Fibroblast of upper back skin (primary cell): ENCODE results near the gene DMKN.

ENCODE experiments used
- DNase-seq: peaks from one replicate; pipeline ENCODE4 v3.0.0-alpha.2; 2013

Gene DMKN

DNA sequence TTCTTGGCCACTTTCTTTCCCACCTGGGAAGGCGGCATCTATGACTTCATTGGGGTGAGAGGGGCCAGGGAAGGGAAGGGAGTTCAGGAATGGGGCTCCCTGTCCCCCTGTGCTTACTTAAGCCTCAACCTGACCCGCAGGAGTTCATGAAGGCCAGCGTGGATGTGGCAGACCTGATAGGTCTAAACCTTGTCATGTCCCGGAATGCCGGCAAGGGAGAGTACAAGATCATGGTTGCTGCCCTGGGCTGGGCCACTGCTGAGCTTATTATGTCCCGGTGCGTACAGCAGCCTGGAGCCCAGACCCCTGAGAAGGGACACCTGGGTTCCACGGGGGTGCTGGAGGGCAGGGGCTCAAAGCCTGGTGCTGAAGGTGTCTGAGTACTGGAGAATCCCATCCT lies 33.1 kb upstream of the DMKN start:
- DNase-seq: no peak

DNA sequence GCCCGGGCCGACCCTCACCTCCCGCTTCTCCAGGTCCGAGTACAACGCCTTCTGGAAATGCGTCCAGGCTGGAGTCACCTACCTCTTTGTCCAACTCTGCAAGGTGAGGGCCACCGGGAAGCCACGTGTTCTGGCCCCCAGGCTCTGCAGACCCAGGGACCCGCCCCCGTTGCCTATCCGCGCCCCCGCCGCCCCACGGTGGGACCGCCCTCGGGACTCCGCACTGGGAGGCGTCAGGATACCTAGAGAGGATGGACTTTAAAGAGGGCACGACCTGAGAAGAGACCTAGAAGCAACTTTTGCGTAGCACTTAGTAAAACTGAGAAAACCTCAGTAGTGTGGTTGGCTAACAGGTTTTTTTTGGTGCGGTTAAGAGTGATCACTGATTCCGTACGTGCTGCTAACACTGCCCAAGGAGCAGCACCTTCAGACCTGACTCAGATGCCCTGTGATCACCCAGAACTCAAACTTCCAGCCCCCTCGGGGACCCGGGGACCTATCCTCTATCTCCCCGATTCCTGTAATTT lies 32.5 kb upstream of the DMKN start:
- DNase-seq: no peak

DNA sequence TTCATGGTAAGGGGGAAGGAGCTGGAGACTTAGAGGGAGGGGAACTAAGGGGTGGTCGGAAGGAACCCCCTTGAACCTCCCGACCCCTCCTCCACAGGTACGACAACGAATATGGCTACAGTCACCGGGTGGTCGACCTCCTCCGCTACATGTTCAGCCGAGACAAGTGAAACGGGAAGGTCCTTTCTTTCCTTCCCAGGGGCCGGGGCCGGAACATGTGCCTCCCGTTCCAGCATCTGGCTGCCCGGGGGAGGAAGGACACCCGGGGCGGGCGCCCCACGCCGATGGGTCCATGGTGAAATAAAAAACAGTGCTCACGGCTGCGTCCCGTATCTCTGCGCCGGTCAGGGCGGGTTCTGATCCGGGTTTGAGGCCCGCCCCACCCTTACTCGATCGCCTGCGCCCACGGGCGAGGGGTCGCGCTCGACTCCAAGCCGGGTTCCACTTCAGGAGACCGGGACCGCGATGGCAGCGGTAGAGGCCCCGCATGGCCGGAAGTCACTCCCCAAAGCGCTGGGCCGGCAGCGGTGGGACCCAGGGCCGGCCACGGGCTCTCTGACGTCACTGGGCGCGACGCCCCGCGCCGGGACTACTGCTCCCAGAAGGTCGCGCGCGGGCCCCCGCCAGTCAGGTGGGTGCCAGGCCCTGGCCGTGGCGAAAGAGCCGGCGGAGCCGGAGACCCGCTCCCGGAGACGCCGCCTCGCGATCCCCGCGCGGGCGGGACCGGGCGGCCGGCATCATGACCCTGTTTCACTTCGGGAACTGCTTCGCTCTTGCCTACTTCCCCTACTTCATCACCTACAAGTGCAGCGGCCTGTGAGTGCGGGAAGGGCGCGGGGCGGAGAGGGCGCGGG lies 31.8 kb upstream of the DMKN start, which contains the start of gene TMEM147:
TMEM147 (plus strand) TSS at position 626 of the 854 bp plus-strand sequence; CDS start at position 740, 114 bp downstream.
- peak; percentile 85 for DNase-seq

DNA sequence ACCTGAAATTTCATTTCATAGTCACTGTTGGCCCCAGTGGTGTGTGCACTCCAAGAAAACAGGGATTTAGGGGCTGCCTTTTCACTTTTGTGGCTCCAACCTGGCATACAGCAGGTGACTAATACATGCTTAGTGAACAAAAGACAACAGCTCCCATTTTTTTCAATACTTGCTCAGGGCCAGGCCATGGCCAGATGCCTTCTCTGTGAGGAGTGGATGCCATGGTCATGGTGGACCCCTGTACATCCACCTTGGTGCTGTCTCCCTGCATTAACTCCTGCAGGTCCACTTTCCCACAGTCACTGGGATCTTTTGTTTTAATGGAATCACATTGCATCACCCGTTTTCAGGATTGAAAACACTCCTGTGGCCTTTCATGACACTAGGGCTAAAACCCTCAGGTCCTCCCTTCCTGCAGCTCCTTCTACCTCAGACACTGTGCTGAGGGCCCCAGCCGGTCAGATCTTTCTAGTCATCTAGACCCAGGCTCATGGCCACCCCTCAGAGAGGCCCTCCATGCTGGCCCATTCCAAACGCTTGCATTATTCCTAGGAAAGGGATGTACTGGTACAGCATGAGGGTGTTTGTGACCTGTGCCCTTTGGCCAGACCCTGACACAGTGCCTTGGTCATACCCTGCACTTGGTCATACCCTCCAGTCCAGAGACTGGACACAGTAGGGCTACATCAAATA lies 30.8 kb upstream of the DMKN start:
- no peak for DNase-seq

DNA sequence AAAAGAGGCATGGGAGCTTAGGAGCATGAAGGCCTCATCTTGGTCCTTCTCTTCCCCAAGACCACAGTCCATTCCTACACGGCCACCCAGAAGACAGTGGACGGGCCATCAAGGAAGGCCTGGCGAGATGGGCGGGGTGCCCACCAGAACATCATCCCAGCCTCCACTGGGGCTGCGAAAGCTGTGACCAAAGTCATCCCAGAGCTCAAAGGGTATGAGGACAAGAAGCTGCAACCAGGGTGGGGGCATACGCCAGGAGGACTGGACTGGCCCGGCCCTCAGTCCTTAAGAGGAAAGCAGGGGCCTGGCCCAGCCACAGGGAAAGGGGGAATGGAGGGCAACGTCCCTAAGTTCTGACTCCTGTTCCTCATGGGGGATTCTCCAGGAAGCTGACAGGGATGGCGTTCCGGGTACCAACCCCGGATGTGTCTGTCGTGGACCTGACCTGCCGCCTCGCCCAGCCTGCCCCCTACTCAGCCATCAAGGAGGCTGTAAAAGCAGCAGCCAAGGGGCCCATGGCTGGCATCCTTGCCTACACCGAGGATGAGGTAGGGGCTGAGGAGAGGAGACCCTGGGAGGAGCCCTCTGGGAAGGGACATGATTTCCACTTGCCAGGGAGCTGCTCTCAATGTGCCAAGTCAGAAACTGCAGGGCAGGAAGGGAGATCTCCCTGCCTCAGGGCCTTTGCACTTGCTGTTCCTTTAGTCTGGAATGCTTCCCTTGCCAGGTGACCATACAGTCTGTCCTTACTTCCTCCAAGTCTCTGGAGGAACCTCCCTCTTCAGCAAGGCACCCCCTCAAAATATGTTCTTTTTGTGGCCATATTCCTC lies 30.0 kb upstream of the DMKN start:
- DNase-seq: no peak

DNA sequence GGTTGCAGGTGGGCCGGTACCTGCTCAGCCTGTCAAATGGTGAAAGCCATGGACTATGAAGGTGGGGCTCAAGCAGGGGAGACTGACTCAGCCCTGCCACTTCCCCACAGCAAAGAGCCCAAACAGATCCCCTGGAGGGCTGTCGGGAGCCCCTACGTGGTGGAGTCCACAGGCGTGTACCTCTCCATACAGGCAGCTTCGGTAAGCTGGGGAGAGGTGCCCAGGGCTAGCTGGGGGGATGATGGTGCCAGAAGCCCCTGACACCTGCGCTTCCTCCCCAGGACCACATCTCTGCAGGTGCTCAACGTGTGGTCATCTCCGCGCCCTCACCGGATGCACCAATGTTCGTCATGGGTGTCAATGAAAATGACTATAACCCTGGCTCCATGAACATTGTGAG lies 28.8 kb upstream of the DMKN start:
- DNase-seq: no peak

DNA sequence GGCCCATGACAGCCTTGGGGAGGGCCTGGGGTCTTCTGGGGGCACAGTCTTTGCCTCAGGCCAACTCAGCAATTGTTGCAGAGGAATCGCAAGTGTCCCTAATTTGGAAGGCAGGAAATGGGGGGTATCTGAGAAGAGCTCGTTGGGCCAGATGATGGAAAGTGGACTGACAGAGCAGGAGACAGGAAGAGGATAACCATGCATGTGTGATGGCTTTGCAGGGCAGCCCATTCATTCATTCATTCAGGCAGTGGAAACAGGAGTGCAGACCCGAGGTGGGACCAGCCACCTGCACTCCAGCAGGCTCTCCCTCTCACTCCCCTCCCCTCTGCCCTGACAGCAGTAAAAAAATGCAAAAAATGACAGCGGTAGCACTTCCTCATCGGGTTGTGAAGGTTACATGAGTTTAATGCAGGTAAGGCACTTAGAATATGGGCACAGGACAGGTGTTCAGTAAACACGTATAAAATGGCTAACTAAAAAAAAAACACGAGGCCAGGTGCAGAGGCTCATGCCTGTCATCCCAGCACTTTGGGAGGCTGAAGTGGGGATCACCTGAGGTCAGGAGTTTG lies 27.0 kb upstream of the DMKN start:
- DNase-seq: no peak

DNA sequence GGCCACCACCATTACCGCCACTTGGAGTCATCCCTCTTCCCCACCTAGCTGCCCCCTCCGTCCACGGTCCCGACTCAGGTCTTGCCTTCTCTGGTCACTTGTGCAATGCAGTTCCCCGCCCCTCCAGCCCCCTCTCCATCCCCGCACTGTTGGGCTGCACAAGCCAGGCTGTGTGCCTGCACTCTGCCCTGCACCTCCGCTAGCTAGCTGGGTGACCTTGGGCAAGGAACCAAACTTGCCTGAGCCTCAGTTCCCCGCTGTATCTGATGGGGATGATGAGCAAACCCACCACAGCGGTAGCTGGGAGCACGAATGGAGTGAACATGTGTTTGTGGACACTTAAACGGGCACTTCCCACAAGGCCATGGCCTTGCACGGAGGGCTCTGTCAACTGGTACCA lies 26.4 kb upstream of the DMKN start:
- no peak for DNase-seq

DNA sequence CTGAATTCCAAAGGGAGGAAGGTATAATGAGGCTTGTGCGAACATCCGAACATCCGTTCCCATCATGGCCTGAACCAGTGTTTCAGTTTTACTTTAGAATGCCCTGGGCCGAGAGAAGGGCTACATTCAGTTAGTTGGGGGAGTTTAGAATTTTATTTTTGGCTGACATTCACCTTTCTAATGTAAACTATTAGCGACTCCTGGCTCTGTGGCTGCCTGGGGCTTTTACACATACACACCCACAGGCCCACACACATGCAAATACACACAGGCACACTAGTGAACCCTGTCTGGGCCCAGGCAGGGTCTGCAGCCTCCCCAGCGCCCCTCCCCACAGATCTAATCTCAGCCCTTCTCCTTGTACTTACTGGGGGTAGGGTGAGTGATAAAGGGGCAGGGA lies 25.9 kb upstream of the DMKN start:
- DNase-seq: no peak

DNA sequence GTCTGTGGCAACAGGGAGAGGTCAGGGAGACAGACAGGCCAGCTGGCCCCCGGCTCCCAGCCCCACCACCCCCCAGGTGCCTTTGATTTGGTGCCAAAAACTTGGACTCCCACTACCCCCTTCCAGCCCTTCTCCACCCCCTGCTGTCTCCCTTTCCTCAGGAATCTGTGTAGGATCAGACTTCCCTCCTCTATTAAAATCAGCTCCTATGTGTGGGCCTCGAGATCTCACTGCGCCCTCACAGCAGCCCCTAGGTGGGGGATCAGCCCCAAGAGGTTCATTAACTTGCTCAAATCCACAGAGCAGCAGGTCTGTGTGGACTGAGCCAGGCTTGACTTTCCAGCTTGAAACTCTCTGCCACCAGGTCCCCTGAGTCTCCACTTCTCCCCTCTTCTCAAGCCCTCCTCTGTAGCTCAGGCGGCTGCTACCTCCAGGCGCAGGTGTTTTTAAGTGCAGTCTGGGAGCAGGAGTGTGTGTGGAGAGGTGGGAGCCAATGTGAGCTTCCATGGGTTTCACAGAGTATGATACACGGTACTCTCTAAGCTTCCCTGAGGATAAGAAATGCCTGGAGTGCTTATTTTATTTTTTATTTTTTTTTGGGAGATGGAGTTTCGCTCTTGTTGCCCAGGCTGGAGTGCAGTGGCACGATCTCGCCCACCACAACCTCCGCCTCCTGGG lies 21.5 kb upstream of the DMKN start:
- DNase-seq: no peak

DNA sequence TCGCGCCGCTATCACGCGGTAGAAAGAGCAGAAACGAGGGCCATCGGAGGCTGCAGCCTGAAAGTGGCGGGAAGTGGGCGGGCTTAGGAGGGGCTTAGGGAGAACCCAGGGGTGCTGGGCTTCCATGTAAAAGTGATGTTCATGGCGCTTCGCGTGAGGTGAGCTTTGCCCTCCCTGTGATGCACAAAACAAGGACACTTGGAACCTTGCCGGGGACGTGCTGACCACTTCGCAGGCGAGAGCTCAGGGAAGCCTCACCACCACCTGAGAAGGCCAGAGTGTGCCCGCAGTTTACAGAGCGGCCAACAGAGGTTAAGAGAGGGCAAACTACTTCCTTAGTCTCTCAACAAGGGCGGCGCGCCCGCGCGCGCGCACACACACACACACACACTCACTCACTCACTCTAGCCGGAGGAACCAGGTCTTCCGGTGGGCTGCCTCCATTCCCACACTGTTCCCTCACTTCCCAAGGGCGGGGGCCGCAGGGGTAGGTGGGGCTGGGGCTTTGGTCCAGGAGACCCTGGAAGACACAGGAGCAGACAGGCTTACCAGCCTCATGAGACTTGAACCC lies 20.5 kb upstream of the DMKN start:
- DNase-seq: no peak

DNA sequence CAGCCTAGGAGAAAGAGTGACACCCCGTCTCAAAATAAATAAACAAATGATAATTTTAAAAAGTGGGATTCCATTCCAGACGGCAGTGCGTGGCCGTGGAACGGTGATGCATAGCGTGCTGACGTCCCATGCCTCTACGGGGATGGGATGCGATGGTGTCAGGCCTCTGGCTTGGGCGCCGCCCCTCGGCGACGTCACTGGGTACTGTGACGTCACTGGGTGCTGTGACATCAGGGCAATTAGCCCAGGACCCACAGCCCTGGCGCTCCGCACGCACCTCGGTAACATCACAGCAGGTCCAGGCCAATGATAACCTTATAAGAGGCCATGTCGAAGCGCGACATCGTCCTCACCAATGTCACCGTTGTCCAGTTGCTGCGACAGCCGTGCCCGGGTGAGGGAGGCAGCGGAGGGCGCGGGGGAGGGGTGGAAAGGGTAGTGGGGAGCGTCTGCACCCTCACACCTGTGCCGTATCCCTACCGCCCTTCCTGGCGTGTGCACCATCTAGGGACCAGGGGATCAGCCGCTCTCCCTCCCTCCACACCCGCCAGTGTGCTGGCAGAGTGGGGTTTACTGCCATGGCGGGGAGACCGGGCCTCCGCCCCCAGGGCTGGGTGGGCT lies 19.9 kb upstream of the DMKN start, which contains the start of gene GAPDHS:
GAPDHS (plus strand) TSS at position 256 of the 621 bp plus-strand sequence; CDS start at position 328, 72 bp downstream.
- no peak for DNase-seq

DNA sequence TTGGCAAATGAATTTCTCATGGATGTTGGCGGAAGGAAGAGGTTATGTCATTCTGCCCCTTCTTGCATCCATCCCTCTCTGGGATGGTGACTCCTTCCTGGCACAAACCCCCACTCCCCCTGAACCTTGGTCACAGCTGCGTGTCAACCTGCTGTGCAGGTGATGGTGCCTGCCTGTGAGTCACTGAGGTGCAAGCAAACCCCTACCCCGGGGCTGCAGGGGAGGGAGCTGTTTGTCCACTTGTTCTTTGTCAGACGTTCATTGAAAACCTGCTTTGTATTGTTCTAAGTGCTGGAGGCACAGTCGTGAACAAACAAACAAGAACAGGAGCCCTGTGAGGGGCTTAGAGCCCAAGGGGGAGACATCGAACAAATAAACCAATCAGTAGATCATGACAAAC lies 17.8 kb upstream of the DMKN start:
- DNase-seq: no peak

DNA sequence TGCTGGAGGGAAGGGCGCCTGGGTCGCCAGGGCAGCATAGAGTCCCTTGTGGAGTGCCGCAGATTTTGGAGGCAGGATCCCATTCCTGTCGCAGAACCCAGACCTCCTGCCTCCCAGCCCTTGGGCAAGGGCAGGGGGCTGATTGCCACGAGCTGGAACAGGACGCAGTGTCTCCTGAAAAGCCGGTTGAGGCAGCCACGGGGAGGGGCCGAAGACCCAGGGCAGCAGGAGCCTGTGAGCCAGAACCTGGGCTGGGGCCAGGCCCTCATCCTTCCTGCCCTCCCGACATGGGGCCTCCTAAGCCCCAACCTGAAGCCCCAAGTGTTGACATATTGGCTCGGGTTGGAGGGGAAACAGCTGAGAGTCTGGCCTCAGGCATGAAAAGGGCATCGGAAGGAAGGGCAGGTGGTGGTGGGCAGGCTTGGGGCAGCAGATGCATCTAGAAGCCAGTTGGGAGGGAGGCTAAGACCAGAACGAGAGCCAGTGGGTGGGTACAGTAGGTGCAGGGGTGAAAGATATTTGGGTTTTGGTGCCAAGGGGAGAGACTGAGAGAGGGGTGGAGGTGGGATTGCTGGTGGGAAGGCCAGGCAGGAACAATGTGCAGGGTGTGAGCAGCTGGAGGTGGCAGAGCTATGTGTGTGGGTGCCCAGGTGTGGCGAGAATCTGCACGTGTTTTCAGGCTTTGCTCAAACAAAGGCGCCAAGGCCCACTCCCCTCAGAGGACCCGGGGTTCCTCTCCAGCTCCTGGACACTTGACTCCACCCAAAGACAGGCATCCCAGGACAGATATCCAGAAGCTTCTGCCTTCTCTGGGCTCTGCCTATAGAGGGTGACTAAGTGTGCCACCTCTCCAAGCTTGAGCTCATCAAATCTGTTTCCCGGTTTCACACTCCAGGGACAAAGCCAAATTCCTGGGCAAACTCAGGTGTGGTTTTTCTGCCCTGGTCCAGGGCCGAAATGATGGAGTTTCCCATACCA lies 16.1 kb upstream of the DMKN start:
- DNase-seq: no peak

DNA sequence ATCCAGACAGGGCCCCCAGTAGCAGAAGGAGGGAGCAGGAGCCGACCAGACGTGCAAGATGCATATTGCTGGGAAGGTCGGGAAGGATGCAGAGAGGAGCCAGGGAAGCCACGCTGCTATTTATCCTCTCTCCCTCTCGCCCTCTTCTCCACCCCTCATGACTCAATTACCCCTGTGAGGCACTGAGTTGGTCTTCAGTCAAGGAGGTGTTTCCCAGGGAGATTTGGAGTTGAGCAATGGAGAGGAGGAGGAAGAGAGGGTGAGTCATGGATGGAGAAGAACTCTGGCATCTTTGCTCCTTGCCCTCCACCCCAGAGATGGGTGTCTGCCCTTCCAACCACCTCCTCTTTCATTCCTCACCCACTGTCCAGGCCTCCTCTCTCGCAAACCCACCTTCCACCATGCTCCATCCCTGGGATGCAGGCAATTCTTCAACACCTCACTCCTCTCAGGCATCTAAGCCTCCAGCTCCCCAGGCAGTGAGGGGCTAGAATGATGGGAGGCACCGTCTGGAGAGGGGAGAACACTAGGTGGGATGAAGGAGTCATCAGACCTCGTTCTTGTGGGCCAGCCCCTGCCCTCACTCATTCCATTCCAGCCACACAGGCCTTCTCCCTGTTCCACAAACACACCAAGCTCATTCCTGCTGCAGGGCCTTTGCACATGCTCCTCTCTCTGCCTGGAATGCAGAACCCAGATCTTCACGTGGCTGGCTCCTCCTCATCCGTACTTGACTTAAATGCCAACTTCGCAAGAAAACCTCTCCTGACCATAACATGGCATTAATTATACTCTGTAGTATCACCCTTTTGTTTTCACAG lies 15.0 kb upstream of the DMKN start, which contains the start of gene SBSN:
SBSN (minus strand) TSS at position 94 of the 821 bp plus-strand sequence; CDS start at position 64, 30 bp downstream.
- DNase-seq: peak; percentile 64

DNA sequence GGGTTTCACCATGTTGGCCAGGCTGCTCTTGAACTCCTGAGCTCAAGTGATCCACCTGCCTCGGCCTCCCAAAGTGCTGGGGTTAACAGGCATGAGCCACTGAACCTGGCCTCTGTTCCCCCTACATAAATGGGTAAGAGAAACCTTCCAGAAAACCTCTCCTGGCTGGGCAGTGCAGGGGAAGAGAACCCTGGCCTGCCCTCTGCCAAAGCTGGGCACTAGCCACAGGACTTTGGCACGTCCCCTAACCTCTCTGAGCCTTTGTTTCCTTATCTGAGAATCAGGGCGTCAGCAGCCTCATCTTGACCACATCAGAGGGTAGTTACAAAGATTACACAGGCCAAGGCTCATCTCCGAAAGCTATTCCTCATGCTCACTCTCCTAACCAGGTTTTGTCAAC lies 12.4 kb upstream of the DMKN start:
- no peak for DNase-seq

DNA sequence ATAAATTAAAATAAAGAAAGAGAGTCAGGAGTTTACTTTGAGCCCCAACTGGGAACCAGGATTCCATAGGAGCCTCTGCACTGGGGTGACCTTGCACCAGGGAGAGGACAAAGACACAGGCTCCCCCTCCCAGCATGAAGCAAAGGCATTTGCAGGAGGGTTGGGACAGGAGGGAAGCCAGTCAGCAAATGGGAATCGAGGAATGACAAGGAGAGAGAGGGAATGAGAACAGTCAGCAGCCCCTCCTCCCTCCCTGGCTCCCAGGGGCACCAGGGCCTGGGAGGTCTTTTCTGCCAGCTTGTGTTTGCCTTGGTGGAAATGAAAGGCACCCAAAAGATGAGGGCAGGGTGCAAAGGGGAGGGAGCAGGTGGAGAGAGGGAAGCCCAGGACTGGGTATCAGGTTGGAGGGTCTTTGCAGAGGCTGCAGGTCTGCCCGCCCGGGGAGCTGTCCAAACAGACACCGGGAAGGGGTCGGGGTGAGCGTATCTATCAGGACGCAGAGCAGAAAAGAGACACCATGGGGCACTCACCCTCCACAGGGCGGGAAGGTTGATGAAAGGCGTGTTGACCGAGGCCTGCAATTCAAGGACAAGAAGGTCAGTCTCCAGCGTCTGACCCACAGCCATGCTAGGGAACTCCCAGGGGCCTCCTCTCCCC lies 10.9 kb upstream of the DMKN start:
- DNase-seq: no peak

DNA sequence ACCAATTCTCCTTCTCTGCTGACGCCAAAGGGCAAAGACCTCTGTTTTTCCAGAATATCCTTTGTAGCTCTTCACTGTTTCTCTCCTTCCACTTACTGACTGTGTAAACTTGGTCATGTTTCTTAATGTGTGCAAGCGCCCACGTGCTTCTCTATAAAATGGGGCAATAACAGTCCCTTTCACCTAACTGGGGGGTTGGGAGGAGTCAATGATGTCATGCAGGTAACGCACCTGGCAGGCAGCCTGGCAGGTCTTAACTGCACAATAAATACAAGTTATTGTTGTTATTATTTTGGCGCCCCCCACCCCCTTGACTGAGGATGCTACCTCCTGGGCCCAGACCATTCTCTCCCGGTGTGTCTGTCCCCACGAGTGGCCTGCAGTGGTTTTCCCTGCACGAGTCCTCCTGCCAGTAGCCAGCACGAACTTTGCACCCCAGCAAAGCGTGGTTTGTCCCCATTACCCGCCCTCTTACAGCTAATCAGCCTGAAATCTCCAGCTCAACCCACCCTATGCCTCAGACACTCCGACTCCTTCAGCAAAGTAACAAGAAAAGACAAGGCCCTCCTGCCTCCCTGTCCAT lies 9.4 kb upstream of the DMKN start:
- DNase-seq: no peak
